ENCODE results near the gene CUL1.

The CUL1 gene

GRCh38 chr7:148714498-148714897 lies 15.8 kb downstream of the CUL1 start:
- TF ChIP-seq EZH2 (IDR thresholded peaks at IDR 0.05; ENCODE audit: borderline replicate concordance, low read depth, low read length, severe bottlenecking) (no peak), CTCF (IDR thresholded peaks at IDR 0.05; ENCODE audit: borderline replicate concordance, extremely low read depth, low read length, poor library complexity, severe bottlenecking) (no peak)
- H3K4me3 ChIP-seq (ENCODE audit: low read depth in 1 of 2, low read length in 2 of 2), result no peak overlapping the region
- H3K27me3 ChIP-seq (ENCODE audit: insufficient read depth, low read length, poor library complexity), result no peaks in the 10 kb centered on the region
- H3K9ac ChIP-seq (ENCODE audit: low read depth, low read length), result no peak overlapping the region
- H3K4me2 ChIP-seq (ENCODE audit: insufficient read depth, low read length), result no peak overlapping the region
- H3K79me2 ChIP-seq (ENCODE audit: insufficient read depth, low read length), result peaks cover 100% of the 10 kb centered on the region
- H3K36me3 ChIP-seq (ENCODE audit: insufficient read depth, low read length), result no peaks in the 10 kb centered on the region
- H3K27ac ChIP-seq (ENCODE audit: low read length), result no peak overlapping the region
- no peaks in the 10 kb centered on the region for H3K9me3 ChIP-seq (ENCODE audit: insufficient read depth, low read length, severe bottlenecking)
- H4K20me1 ChIP-seq (ENCODE audit: insufficient read depth, low read length), result peaks cover 83% of the 10 kb centered on the region
- no peaks in the 10 kb centered on the region for H3K4me1 ChIP-seq (ENCODE audit: insufficient read depth, low read length)
- no peak for ATAC-seq (ENCODE audit: insufficient read depth, low read depth)
- DNase-seq, result no peak
- no peak overlapping the region for H2AFZ ChIP-seq (ENCODE audit: low read depth, low read length)

GRCh38 chr7:148715027-148715426 lies 16.3 kb downstream of the CUL1 start:
- TF ChIP-seq EZH2 (IDR thresholded peaks at IDR 0.05; ENCODE audit: borderline replicate concordance, low read depth, low read length, severe bottlenecking) (no peak), CTCF (IDR thresholded peaks at IDR 0.05; ENCODE audit: borderline replicate concordance, extremely low read depth, low read length, poor library complexity, severe bottlenecking) (no peak)
- Histone ChIP-seq H3K36me3 (ENCODE audit: insufficient read depth, low read length) (no peaks in the 10 kb centered on the region), H2AFZ (ENCODE audit: low read depth, low read length) (no peak overlapping the region), H4K20me1 (ENCODE audit: insufficient read depth, low read length) (peaks cover 84% of the 10 kb centered on the region), H3K79me2 (ENCODE audit: insufficient read depth, low read length) (peaks cover 100% of the 10 kb centered on the region), H3K9me3 (ENCODE audit: insufficient read depth, low read length, severe bottlenecking) (no peaks in the 10 kb centered on the region), H3K27me3 (ENCODE audit: insufficient read depth, low read length, poor library complexity) (no peaks in the 10 kb centered on the region), H3K4me2 (ENCODE audit: insufficient read depth, low read length) (no peak overlapping the region), H3K4me1 (ENCODE audit: insufficient read depth, low read length) (no peaks in the 10 kb centered on the region), H3K27ac (ENCODE audit: low read length) (no peak overlapping the region), H3K4me3 (ENCODE audit: low read depth in 1 of 2, low read length in 2 of 2) (no peak overlapping the region), H3K9ac (ENCODE audit: low read depth, low read length) (no peak overlapping the region)
- ATAC-seq (ENCODE audit: insufficient read depth, low read depth) (no peak), DNase-seq (no peak)

GRCh38 chr7:148717266-148717793 lies 18.6 kb downstream of the CUL1 start:
- Histone ChIP-seq H3K4me2 (ENCODE audit: insufficient read depth, low read length) (no peak overlapping the region), H3K9ac (ENCODE audit: low read depth, low read length) (no peak overlapping the region), H3K36me3 (ENCODE audit: insufficient read depth, low read length) (no peaks in the 10 kb centered on the region), H2AFZ (ENCODE audit: low read depth, low read length) (no peak overlapping the region), H3K4me3 (ENCODE audit: low read depth in 1 of 2, low read length in 2 of 2) (no peak overlapping the region), H3K79me2 (ENCODE audit: insufficient read depth, low read length) (peaks cover 100% of the 10 kb centered on the region), H3K27me3 (ENCODE audit: insufficient read depth, low read length, poor library complexity) (no peaks in the 10 kb centered on the region), H3K27ac (ENCODE audit: low read length) (no peak overlapping the region), H3K9me3 (ENCODE audit: insufficient read depth, low read length, severe bottlenecking) (no peaks in the 10 kb centered on the region), H4K20me1 (ENCODE audit: insufficient read depth, low read length) (peaks cover 84% of the 10 kb centered on the region), H3K4me1 (ENCODE audit: insufficient read depth, low read length) (peaks cover 12% of the 10 kb centered on the region)
- ATAC-seq (ENCODE audit: insufficient read depth, low read depth) (no peak), DNase-seq (no peak)
- TF ChIP-seq EZH2 (IDR thresholded peaks at IDR 0.05; ENCODE audit: borderline replicate concordance, low read depth, low read length, severe bottlenecking) (no peak), CTCF (IDR thresholded peaks at IDR 0.05; ENCODE audit: borderline replicate concordance, extremely low read depth, low read length, poor library complexity, severe bottlenecking) (no peak)

- H4K20me1 ChIP-seq (ENCODE audit: insufficient read depth, low read length), result peaks cover 84% of the 10 kb centered on the region
These were observed 19.7 kb downstream of the CUL1 start for GRCh38 chr7:148718431-148718830.

More at GRCh38 chr7:148718431-148718830, 19.7 kb downstream of the CUL1 start:
- Histone ChIP-seq H3K27ac (ENCODE audit: low read length) (no peak overlapping the region), H3K36me3 (ENCODE audit: insufficient read depth, low read length) (no peaks in the 10 kb centered on the region), H3K79me2 (ENCODE audit: insufficient read depth, low read length) (peaks cover 100% of the 10 kb centered on the region), H2AFZ (ENCODE audit: low read depth, low read length) (no peak overlapping the region), H3K9ac (ENCODE audit: low read depth, low read length) (no peak overlapping the region), H3K4me1 (ENCODE audit: insufficient read depth, low read length) (peaks cover 22% of the 10 kb centered on the region), H3K9me3 (ENCODE audit: insufficient read depth, low read length, severe bottlenecking) (no peaks in the 10 kb centered on the region), H3K4me3 (ENCODE audit: low read depth in 1 of 2, low read length in 2 of 2) (no peak overlapping the region), H3K27me3 (ENCODE audit: insufficient read depth, low read length, poor library complexity) (no peaks in the 10 kb centered on the region), H3K4me2 (ENCODE audit: insufficient read depth, low read length) (no peak overlapping the region)
- ATAC-seq (ENCODE audit: insufficient read depth, low read depth), result no peak
- TF ChIP-seq EZH2 (IDR thresholded peaks at IDR 0.05; ENCODE audit: borderline replicate concordance, low read depth, low read length, severe bottlenecking) (no peak), CTCF (IDR thresholded peaks at IDR 0.05; ENCODE audit: borderline replicate concordance, extremely low read depth, low read length, poor library complexity, severe bottlenecking) (no peak)
- no peak for DNase-seq

All from DND-41 (cell line).